ENCODE results near the gene IDUA. TPM values are rescaled to one million over a fixed set of nuclear protein-coding genes. Genes with fewer than 3 reads are reported as not detected.

IDUA gene
- total RNA-seq, 4 donors from 2014 or later, result 40.4 to 114 (median 71.4) TPM

DNA sequence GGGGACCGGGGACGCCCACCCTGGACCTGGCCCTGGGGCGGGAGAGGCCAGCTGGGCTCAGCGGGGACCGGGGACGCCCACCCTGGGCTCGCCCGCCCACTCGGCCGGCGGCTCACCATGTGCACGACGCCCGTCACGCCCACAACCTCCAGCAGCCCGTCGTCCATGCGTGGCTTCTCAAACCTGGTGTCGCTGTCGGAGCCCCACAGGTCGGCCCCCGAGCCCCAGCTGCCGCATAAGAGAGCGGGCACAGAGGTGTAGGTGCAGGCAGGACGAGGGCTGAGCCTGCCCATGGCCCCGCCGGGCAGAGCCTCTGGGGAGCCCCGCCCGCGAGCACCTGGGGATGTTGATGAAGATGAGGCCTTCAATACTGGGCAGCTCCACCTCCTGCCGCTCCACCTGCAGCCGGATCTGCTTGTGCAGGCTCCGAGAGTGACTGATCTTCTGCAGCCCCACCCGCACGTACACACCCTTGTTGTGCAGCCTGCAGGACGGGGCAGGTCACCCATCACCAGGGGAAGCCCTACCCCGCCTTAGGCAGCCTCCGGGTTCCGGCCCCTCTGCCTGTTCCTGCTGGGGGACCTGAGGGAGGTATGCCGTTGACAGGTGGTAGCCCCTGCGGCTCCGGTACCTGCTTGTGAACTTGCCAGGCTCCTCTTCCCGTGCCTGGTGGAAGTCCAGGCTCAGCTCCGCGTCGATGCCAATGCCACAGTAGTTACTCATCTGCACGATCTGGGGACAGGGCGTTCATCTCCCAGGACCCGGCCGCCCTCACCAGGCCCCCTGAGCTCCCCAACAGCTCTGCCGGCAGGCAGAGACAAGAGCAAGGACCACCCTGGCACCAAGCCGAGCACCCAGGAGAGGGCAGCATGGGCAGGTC is 25.3 kb upstream of the IDUA start:
- Histone ChIP-seq H3K27ac (peak overlapping the region in 3 of 4 donors; percentile 70 to 87 (median 78)), H3K27me3 (no peaks in the 10 kb centered on the region), H3K4me1 (peaks cover 0 to 12% (median 0%) of the 10 kb centered on the region in 4 donors), H3K4me3 (peak overlapping the region in 2 of 4 donors; percentile 37 to 41), H3K9me3 (no peaks in the 10 kb centered on the region), H3K36me3 (peaks cover 0 to 77% (median 0%) of the 10 kb centered on the region in 3 donors)
- DNase-seq, result peak in 2 of 3 donors; percentile 72 to 80
- TF ChIP-seq, protein P1, sequence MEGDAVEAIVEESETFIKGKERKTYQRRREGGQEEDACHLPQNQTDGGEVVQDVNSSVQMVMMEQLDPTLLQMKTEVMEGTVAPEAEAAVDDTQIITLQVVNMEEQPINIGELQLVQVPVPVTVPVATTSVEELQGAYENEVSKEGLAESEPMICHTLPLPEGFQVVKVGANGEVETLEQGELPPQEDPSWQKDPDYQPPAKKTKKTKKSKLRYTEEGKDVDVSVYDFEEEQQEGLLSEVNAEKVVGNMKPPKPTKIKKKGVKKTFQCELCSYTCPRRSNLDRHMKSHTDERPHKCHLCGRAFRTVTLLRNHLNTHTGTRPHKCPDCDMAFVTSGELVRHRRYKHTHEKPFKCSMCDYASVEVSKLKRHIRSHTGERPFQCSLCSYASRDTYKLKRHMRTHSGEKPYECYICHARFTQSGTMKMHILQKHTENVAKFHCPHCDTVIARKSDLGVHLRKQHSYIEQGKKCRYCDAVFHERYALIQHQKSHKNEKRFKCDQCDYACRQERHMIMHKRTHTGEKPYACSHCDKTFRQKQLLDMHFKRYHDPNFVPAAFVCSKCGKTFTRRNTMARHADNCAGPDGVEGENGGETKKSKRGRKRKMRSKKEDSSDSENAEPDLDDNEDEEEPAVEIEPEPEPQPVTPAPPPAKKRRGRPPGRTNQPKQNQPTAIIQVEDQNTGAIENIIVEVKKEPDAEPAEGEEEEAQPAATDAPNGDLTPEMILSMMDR (IDR thresholded peaks at IDR 0.05), result no peak
- TF ChIP-seq POLR2A (IDR thresholded peaks at IDR 0.05), result no peak

- Histone ChIP-seq H3K27ac (peak overlapping the region in 3 of 4 donors; percentile 70 to 87 (median 78)), H3K27me3 (no peaks in the 10 kb centered on the region), H3K36me3 (peaks cover 0 to 86% (median 0%) of the 10 kb centered on the region in 3 donors), H3K4me1 (peaks cover 0 to 12% (median 0%) of the 10 kb centered on the region in 4 donors), H3K4me3 (peak overlapping the region in 2 of 4 donors; percentile 37 to 41), H3K9me3 (no peaks in the 10 kb centered on the region)
- TF ChIP-seq, protein P1 (IDR thresholded peaks at IDR 0.05), result no peak
- TF ChIP-seq POLR2A (IDR thresholded peaks at IDR 0.05), result no peak
- peak in 2 of 3 donors; percentile 79 to 85 for DNase-seq
These were observed 24.3 kb upstream of the IDUA start for GRCh38 chr4:962231-963208.

DNA sequence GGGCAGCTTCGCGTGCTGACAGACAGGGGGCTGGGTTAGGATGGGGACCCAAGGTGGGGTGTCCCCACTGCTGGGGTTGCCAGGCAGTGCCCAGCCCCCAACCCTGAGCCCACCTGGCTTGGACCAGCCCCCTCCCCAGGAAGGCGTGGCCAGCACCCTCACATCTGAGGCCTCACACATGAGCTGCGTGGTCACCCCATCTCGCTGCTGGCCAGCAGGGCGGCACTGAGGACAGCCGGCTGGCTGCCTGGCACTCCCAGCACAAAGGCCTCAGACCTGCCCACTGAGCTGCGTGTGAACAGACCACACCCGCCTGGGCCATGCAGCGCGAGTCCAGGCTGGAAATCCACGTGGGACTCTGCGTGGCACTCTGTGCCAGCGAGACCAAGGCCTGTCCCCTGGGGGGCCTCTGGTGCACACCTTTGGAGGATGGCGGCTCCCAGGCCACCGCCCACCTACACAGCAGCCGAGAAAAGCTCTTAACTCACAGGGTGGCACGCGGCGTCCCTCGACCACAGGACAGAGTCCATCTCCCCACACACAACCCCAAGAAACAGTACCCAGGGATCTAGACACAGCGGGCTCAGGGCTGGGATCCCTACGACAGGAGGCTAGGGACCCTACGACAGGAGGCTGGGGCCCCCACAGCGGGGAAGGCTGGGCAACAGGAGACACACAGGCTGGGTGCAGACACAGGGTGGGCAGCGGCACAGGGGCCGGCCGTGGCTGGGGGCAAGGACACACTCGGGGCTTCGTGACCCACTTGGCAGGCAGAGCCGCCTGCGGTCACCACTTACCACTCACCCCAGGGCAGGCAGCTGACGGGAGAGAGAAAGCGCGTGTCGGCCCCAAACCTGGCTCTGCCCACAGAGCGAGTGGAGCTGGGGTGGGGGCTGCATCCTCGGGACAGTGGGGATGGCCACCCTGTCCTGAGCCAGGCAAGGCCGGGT is 23.3 kb upstream of the IDUA start:
- Histone ChIP-seq H3K9me3 (no peaks in the 10 kb centered on the region), H3K36me3 (peaks cover 0 to 85% (median 0%) of the 10 kb centered on the region in 3 donors), H3K27me3 (no peaks in the 10 kb centered on the region), H3K4me3 (peak overlapping the region in 2 of 4 donors; percentile 37 to 41), H3K27ac (peak overlapping the region in 3 of 4 donors; percentile 70 to 87 (median 78)), H3K4me1 (peaks cover 0 to 12% (median 0%) of the 10 kb centered on the region in 4 donors)
- TF ChIP-seq POLR2A (IDR thresholded peaks at IDR 0.05), result peak; percentile 31 to 65
- TF ChIP-seq, protein P1 (IDR thresholded peaks at IDR 0.05), result peak in 3 of 6 experiments; percentile 29 to 39 (median 35)
- peak in 2 of 3 donors; percentile 75 to 80 for DNase-seq

- peaks cover 0 to 80% (median 0%) of the 10 kb centered on the region in 3 donors for H3K36me3 ChIP-seq
These were observed 22.4 kb upstream of the IDUA start for GRCh38 chr4:964346-965025.

More at GRCh38 chr4:964346-965025, 22.4 kb upstream of the IDUA start:
- no peak for DNase-seq
- Histone ChIP-seq H3K9me3 (no peaks in the 10 kb centered on the region), H3K27ac (no peak overlapping the region), H3K27me3 (no peaks in the 10 kb centered on the region), H3K4me3 (no peak overlapping the region), H3K4me1 (peaks cover 0 to 12% (median 0%) of the 10 kb centered on the region in 4 donors)
- TF ChIP-seq POLR2A (IDR thresholded peaks at IDR 0.05), result no peak
- TF ChIP-seq, protein P1 (IDR thresholded peaks at IDR 0.05), result no peak

Data from Peyer's patch (tissue), 4 donors.